ENCODE results near the gene SH2D6. TPM values are rescaled to one million over a fixed set of nuclear protein-coding genes. Genes with fewer than 3 reads are reported as not detected.
"Not testable (repeated sequence)": the region's sequence is repeated elsewhere in the genome, so short reads cannot be mapped to it uniquely, and the experiment has no call there.

Gene SH2D6
- total and polyA plus RNA-seq, 2 donors (not counting 1 experiment from before 2014, with no cell fraction given) = 0.27 to 1.6 TPM

- no CpG with 5 or more reads among the region's 2 CpGs for WGBS (ENCODE audit: insufficient coverage)
- no peak overlapping the region for H3K4me2 ChIP-seq (replicated peaks; ENCODE audit: low read depth, low read length, poor library complexity, severe bottlenecking)
- DNase-seq = no peak
- peaks cover 0 to 3% (median 0%) of the 10 kb centered on the region in 3 donors for H3K9me3 ChIP-seq (ENCODE audit: control extremely low read depth in 1 of 3, control insufficient read depth in 2 of 3, insufficient read depth in 1 of 3, low read length in 2 of 3)
- no peak overlapping the region for H2AFZ ChIP-seq (ENCODE audit: insufficient read depth, low read depth, low read length, poor library complexity, severe bottlenecking)
- Mint-ChIP-seq H3K4me1 (no peaks in the 10 kb centered on the region), H3K27ac (no peak overlapping the region), H3K27me3 (peaks cover 20% of the 10 kb centered on the region), H3K4me3 (no peak overlapping the region), H3K9me3 (ENCODE audit: insufficient read depth) (no peaks in the 10 kb centered on the region)
- no peaks in the 10 kb centered on the region for H3K36me3 ChIP-seq (replicated peaks in 1 of 2; ENCODE audit: control extremely low read depth in 1 of 2, control insufficient read depth in 1 of 2, extremely low read depth in 1 of 2, insufficient read depth in 2 of 2, low read length in 1 of 2)
- intact Hi-C loops (cut with micrococcal nuclease) = no loop called here
- TF ChIP-seq CTCF (IDR thresholded peaks at IDR 0.05) (no peak), EZH2 (IDR thresholded peaks at IDR 0.05; ENCODE audit: borderline replicate concordance, insufficient read depth, low read depth, low read length, poor library complexity, severe bottlenecking) (no peak)
- no peak for ATAC-seq (ENCODE audit: low read depth)
- ChIA-PET CTCF (no interaction called here), POLR2A (no interaction called here)
- no peaks in the 10 kb centered on the region for H3K79me2 ChIP-seq (ENCODE audit: control insufficient read depth, insufficient read depth, low read length)
- no peaks in the 10 kb centered on the region for H3K4me1 ChIP-seq (ENCODE audit: control insufficient read depth in 2 of 2, insufficient read depth in 2 of 2, low read length in 2 of 2)
- H3K4me3 ChIP-seq (ENCODE audit: control extremely low read depth in 1 of 5, extremely low read depth in 1 of 5, insufficient read depth in 1 of 5, low read depth in 2 of 5, low read length in 4 of 5) = no peak overlapping the region
- no peak overlapping the region for H3K9ac ChIP-seq (ENCODE audit: low read length)
- H3K27me3 ChIP-seq (replicated peaks in 1 of 4; ENCODE audit: control extremely low read depth in 1 of 4, control insufficient read depth in 3 of 4, insufficient read depth in 4 of 4, low read length in 3 of 4) = peaks cover 0 to 5% (median 1%) of the 10 kb centered on the region in 4 experiments
- no peak overlapping the region for H3K27ac ChIP-seq (ENCODE audit: low read length in 2 of 2)
- no peaks in the 10 kb centered on the region for H4K20me1 ChIP-seq (ENCODE audit: control insufficient read depth, insufficient read depth, low read length, poor library complexity, severe bottlenecking)
Observed at GRCh38 chr2:85477884-85478283, 59.4 kb downstream of the SH2D6 start.

GRCh38 chr2:85481818-85482777, 63.6 kb downstream of the SH2D6 start:
- no peaks in the 10 kb centered on the region for H3K9me3 Mint-ChIP-seq (ENCODE audit: insufficient read depth)
- TF ChIP-seq CTCF (IDR thresholded peaks at IDR 0.05) (no peak), EZH2 (IDR thresholded peaks at IDR 0.05; ENCODE audit: borderline replicate concordance, insufficient read depth, low read depth, low read length, poor library complexity, severe bottlenecking) (no peak)
- Histone ChIP-seq H3K9me3 (ENCODE audit: control extremely low read depth in 1 of 3, control insufficient read depth in 2 of 3, insufficient read depth in 1 of 3, low read length in 2 of 3) (peaks cover 0 to 3% (median 0%) of the 10 kb centered on the region in 3 donors), H3K27ac (ENCODE audit: low read length in 2 of 2) (no peak overlapping the region), H3K79me2 (ENCODE audit: control insufficient read depth, insufficient read depth, low read length) (no peaks in the 10 kb centered on the region), H3K4me2 (replicated peaks; ENCODE audit: low read depth, low read length, poor library complexity, severe bottlenecking) (no peak overlapping the region), H4K20me1 (ENCODE audit: control insufficient read depth, insufficient read depth, low read length, poor library complexity, severe bottlenecking) (no peaks in the 10 kb centered on the region), H3K9ac (ENCODE audit: low read length) (no peak overlapping the region), H2AFZ (ENCODE audit: insufficient read depth, low read depth, low read length, poor library complexity, severe bottlenecking) (no peak overlapping the region), H3K4me3 (ENCODE audit: control extremely low read depth in 1 of 5, extremely low read depth in 1 of 5, insufficient read depth in 1 of 5, low read depth in 2 of 5, low read length in 4 of 5) (no peak overlapping the region), H3K27me3 (replicated peaks in 1 of 4; ENCODE audit: control extremely low read depth in 1 of 4, control insufficient read depth in 3 of 4, insufficient read depth in 4 of 4, low read length in 3 of 4) (peaks cover 0 to 2% (median 0%) of the 10 kb centered on the region in 4 experiments), H3K4me1 (ENCODE audit: control insufficient read depth in 2 of 2, insufficient read depth in 2 of 2, low read length in 2 of 2) (no peaks in the 10 kb centered on the region), H3K36me3 (replicated peaks in 1 of 2; ENCODE audit: control extremely low read depth in 1 of 2, control insufficient read depth in 1 of 2, extremely low read depth in 1 of 2, insufficient read depth in 2 of 2, low read length in 1 of 2) (no peaks in the 10 kb centered on the region)
- no peaks in the 10 kb centered on the region for H3K4me1 Mint-ChIP-seq
- CTCF ChIA-PET = no interaction called here
- ATAC-seq (ENCODE audit: low read depth) (no peak), DNase-seq (no peak)
- H3K27me3 Mint-ChIP-seq = peaks cover 14% of the 10 kb centered on the region
- no peak overlapping the region for H3K4me3 Mint-ChIP-seq
- WGBS (ENCODE audit: insufficient coverage) = 96% methylated on average over 8 of the region's 13 CpGs
- POLR2A ChIA-PET = no interaction called here
- H3K27ac Mint-ChIP-seq = no peak overlapping the region
- intact Hi-C loops (cut with micrococcal nuclease) = no loop called here

GRCh38 chr2:85484615-85485014, 66.1 kb downstream of the SH2D6 start:
- H3K27ac Mint-ChIP-seq; H3K4me3 Mint-ChIP-seq; ATAC-seq (ENCODE audit: low read depth); H2AFZ ChIP-seq (ENCODE audit: insufficient read depth, low read depth, low read length, poor library complexity, severe bottlenecking); H3K27me3 Mint-ChIP-seq; H3K27me3 ChIP-seq (replicated peaks in 1 of 4; ENCODE audit: control extremely low read depth in 1 of 4, control insufficient read depth in 3 of 4, insufficient read depth in 4 of 4, low read length in 3 of 4); CTCF ChIA-PET; H3K4me1 Mint-ChIP-seq; POLR2A ChIA-PET; H3K79me2 ChIP-seq (ENCODE audit: control insufficient read depth, insufficient read depth, low read length); H3K4me3 ChIP-seq (ENCODE audit: control extremely low read depth in 1 of 5, extremely low read depth in 1 of 5, insufficient read depth in 1 of 5, low read depth in 2 of 5, low read length in 4 of 5); H3K9me3 Mint-ChIP-seq (ENCODE audit: insufficient read depth); H4K20me1 ChIP-seq (ENCODE audit: control insufficient read depth, insufficient read depth, low read length, poor library complexity, severe bottlenecking); H3K9ac ChIP-seq (ENCODE audit: low read length); intact Hi-C loops (cut with micrococcal nuclease); H3K36me3 ChIP-seq (replicated peaks in 1 of 2; ENCODE audit: control extremely low read depth in 1 of 2, control insufficient read depth in 1 of 2, extremely low read depth in 1 of 2, insufficient read depth in 2 of 2, low read length in 1 of 2); H3K4me2 ChIP-seq (replicated peaks; ENCODE audit: low read depth, low read length, poor library complexity, severe bottlenecking); H3K4me1 ChIP-seq (ENCODE audit: control insufficient read depth in 2 of 2, insufficient read depth in 2 of 2, low read length in 2 of 2); DNase-seq; H3K27ac ChIP-seq (ENCODE audit: low read length in 2 of 2): not testable (repeated sequence)
- WGBS (ENCODE audit: insufficient coverage) = no CpG with 5 or more reads among the region's 2 CpGs
- H3K9me3 ChIP-seq (ENCODE audit: control extremely low read depth in 1 of 3, control insufficient read depth in 2 of 3, insufficient read depth in 1 of 3, low read length in 2 of 3) = peaks cover 0 to 17% (median 0%) of the 10 kb centered on the region in 3 donors

Measured in B cell (primary cell).